HepG2 (cell line): ENCODE measurements around the gene COPE. TPM values are rescaled to one million over a fixed set of nuclear protein-coding genes. Genes with fewer than 3 reads are reported as not detected.
A peak's percentile ranks its signal among the peaks of the same experiment; 100 is the strongest.

Experiments
- ATF7-NPFF ChIP-seq: sonication (generic); formaldehyde crosslinking; IDR thresholded peaks from 2 replicates; pipeline ENCODE4 v1.8.1; 2023; ENCODE audit warnings: mild to moderate bottlenecking, low read depth, missing genetic modification reagents, moderate library complexity
- CEBPG ChIP-seq: IDR thresholded peaks from 2 replicates; pipeline ENCODE4 v1.6.1; 2016
- CHCHD3 ChIP-seq: sonication (generic); formaldehyde crosslinking; IDR thresholded peaks from 2 replicates; pipeline ENCODE4 v1.8.0; 2022; ENCODE audit warnings: mild to moderate bottlenecking, missing genetic modification reagents, moderate library complexity
- DRAP1 ChIP-seq: IDR thresholded peaks from 2 replicates; pipeline ENCODE4 v1.6.1; 2016; ENCODE audit warnings: missing genetic modification reagents, missing compliant biosample characterization
- FOXO1 ChIP-seq: sonication (generic); formaldehyde crosslinking; IDR thresholded peaks from 2 replicates; pipeline ENCODE4 v1.4.0; 2020; ENCODE audit warnings: missing genetic modification reagents
- HIC2 ChIP-seq: sonication (generic); formaldehyde crosslinking; IDR thresholded peaks from 2 replicates; pipeline ENCODE4 v1.9.0; 2022; ENCODE audit warnings: low read depth, missing genetic modification reagents
- HNRNPUL1 ChIP-seq: fragments of 200-400 bp; formaldehyde crosslinking; IDR thresholded peaks from 2 replicates; pipeline ENCODE4 v1.6.1; 2017; ENCODE audit warnings: low read depth, mild to moderate bottlenecking, low read length, moderate library complexity
- ISL2 ChIP-seq: sonication (generic); formaldehyde crosslinking; IDR thresholded peaks from 2 replicates; pipeline ENCODE4 v1.5.0; 2020; ENCODE audit warnings: missing genetic modification reagents
- MAFF ChIP-seq: IDR thresholded peaks from 2 replicates; pipeline ENCODE4 v1.6.1; 2011; ENCODE audit warnings: low read depth, low read length, improper control_type of control experiment
- MBD4 ChIP-seq: IDR thresholded peaks from 2 replicates; pipeline ENCODE4 v1.6.1; 2012; ENCODE audit warnings: low read length, inconsistent platforms, borderline replicate concordance
- MED13 ChIP-seq: sonication (generic); formaldehyde crosslinking; IDR thresholded peaks from 2 replicates; pipeline ENCODE4 v1.5.0; 2020; ENCODE audit warnings: missing genetic modification reagents
- NFATC3 ChIP-seq: sonication (generic); formaldehyde crosslinking; IDR thresholded peaks from 2 replicates; pipeline ENCODE4 v1.5.1; 2020; ENCODE audit warnings: mild to moderate bottlenecking, missing genetic modification reagents
- NPAS2 ChIP-seq: sonication (generic); formaldehyde crosslinking; IDR thresholded peaks from 2 replicates; pipeline ENCODE4 v1.8.0; 2022; ENCODE audit warnings: mild to moderate bottlenecking, missing genetic modification reagents, borderline replicate concordance
- PHF21A ChIP-seq: sonication (generic); formaldehyde crosslinking; IDR thresholded peaks from 2 replicates; pipeline ENCODE4 v1.5.0; 2020; ENCODE audit warnings: mild to moderate bottlenecking, missing genetic modification reagents
- SAP130 ChIP-seq: IDR thresholded peaks from 2 replicates; pipeline ENCODE4 v1.6.1; 2016; ENCODE audit warnings: low read depth
- SMAD9 ChIP-seq: sonication (generic); formaldehyde crosslinking; IDR thresholded peaks from 2 replicates; pipeline ENCODE4 v1.5.1; 2020; ENCODE audit warnings: mild to moderate bottlenecking, missing genetic modification reagents
- SNAI1 ChIP-seq: sonication (generic); formaldehyde crosslinking; IDR thresholded peaks from 2 replicates; pipeline ENCODE4 v1.5.0; 2020; ENCODE audit warnings: mild to moderate bottlenecking, missing genetic modification reagents, borderline replicate concordance
- SP1 ChIP-seq, 2 experiments: fragments of 450-650 bp in 1 of 2; sonication (generic) in 1 of 2; formaldehyde crosslinking in 1 of 2; IDR thresholded peaks; 2 replicates each; pipeline versions ENCODE4 v1.4.0 to v1.6.1; 2016 to 2020; ENCODE audit warnings: missing genetic modification reagents in 1 of 2
- SP4 ChIP-seq: sonication (generic); formaldehyde crosslinking; IDR thresholded peaks from 2 replicates; pipeline ENCODE4 v1.8.1; 2023; ENCODE audit warnings: mild to moderate bottlenecking, missing genetic modification reagents
- SRSF1 ChIP-seq: fragments of 200-400 bp; formaldehyde crosslinking; optimal IDR thresholded peaks from 2 replicates; pipeline ENCODE3; 2017; ENCODE audit warnings: mild to moderate bottlenecking, low read depth, low read length, moderate library complexity
- XRCC5 ChIP-seq: fragments of 200-400 bp; formaldehyde crosslinking; optimal IDR thresholded peaks from 2 replicates; pipeline ENCODE3; 2017; ENCODE audit warnings: mild to moderate bottlenecking, low read length
- ZNF749 ChIP-seq: sonication (generic); formaldehyde crosslinking; IDR thresholded peaks from 2 replicates; pipeline ENCODE4 v1.8.0; 2022; ENCODE audit warnings: mild to moderate bottlenecking, missing genetic modification reagents, moderate library complexity, borderline replicate concordance
- ZNF777 ChIP-seq: sonication (generic); formaldehyde crosslinking; IDR thresholded peaks from 2 replicates; pipeline ENCODE4 v1.4.0; 2020; ENCODE audit warnings: missing genetic modification reagents
- polyA plus RNA-seq, 8 experiments: library from polyadenylated mRNA; depleted of rRNA in 3 of 8; stranded (reverse) in 7 of 8; unstranded in 1 of 8; fragments of >200 nt; fragmentation: Illumina TruSeq in 4 of 8; extraction: Trizol in 4 of 8; gene quantifications; 2 replicates each; pipeline versions ENCODE4 v1.2.1 to v1.2.3, GENCODE V29; 2011 to 2016; ENCODE audit warnings: low read depth in 4 of 8, missing spikeins in 1 of 8, mixed read lengths in 1 of 8; ENCODE audit not compliant: insufficient read depth in 1 of 8
- total RNA-seq, 5 experiments: library from RNA; depleted of rRNA; stranded (reverse); fragments of >200 nt; fragmentation: Illumina TruSeq; extraction: Trizol; gene quantifications; 2 replicates each; pipeline ENCODE4 v1.2.3, GENCODE V29; 2016; ENCODE audit warnings: low read depth in 1 of 5
- TF ChIP-seq, protein P1 (sequence below): sonication (generic); formaldehyde crosslinking; IDR thresholded peaks from 2 replicates; pipeline ENCODE4 v1.5.1; 2020; ENCODE audit warnings: mild to moderate bottlenecking, missing genetic modification reagents, moderate library complexity

Gene COPE
- total and polyA plus RNA-seq, 2 of the 13 experiments (the other 11 are each of a cell fraction or from before 2014, with no cell fraction given) = 189 to 205 TPM

DNA sequence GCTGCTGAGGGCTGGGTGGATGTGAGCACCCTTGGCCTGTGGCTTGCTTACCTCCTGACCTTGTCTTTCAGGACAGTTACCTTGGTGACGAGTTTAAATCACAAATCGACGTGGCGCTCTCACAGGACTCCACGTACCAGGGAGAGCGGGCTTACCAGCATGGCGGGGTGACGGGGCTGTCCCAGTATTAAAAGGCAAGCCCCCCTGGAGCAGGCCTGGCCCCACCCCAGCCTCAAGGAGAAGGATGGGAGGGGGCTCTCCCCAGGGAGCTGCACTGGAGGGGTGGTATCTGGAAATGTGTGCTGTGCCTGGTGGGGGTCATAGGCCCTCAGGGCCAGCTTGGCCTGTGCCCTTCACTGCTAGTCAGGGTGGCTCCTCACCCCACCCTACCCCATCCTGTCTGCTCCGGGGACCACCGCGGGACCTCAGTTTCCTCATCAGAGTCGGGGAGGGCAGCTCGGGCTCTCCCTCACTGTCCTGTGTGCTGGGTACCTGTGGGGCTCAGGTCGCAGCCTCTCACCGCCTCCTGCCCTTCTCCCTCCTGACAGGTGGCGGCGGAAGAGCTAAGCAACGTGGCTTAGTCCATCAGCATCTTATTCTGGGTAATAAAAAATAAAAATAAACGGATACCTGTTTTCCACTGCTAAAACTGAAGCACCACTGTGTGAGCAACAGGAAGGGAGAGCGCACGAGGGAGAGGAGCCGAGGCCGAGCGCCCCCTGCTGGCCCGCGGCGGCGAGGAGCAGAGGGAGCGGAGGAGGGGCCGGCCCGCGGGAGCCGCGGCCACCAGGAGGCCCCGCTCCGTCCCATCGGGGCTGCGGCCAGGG lies 53.0 kb downstream of the COPE start (continued):
- TF ChIP-seq ZNF777 (CRISPR knock-in tag) = no peak
- no peak for TF ChIP-seq SP1 (IDR thresholded peaks at IDR 0.05)
- 0 out of 2 replicates have a peak, but pooled peaks have one; percentile 30 for TF ChIP-seq SP1 (CRISPR knock-in tag; IDR thresholded peaks at IDR 0.05)
- TF ChIP-seq NPAS2 (CRISPR knock-in tag) = no peak
- TF ChIP-seq ATF7-NPFF (CRISPR knock-in tag) = no peak
- no peak for TF ChIP-seq HIC2 (CRISPR knock-in tag)
- TF ChIP-seq XRCC5 = peak; percentile 97
- no peak for TF ChIP-seq FOXO1
- no peak for TF ChIP-seq MAFF
- no peak for TF ChIP-seq SP4
- TF ChIP-seq SNAI1 (CRISPR knock-in tag) = no peak
- TF ChIP-seq CEBPG (CRISPR knock-in tag) = no peak
- TF ChIP-seq NFATC3 (CRISPR knock-in tag) = no peak
- TF ChIP-seq, protein P1, sequence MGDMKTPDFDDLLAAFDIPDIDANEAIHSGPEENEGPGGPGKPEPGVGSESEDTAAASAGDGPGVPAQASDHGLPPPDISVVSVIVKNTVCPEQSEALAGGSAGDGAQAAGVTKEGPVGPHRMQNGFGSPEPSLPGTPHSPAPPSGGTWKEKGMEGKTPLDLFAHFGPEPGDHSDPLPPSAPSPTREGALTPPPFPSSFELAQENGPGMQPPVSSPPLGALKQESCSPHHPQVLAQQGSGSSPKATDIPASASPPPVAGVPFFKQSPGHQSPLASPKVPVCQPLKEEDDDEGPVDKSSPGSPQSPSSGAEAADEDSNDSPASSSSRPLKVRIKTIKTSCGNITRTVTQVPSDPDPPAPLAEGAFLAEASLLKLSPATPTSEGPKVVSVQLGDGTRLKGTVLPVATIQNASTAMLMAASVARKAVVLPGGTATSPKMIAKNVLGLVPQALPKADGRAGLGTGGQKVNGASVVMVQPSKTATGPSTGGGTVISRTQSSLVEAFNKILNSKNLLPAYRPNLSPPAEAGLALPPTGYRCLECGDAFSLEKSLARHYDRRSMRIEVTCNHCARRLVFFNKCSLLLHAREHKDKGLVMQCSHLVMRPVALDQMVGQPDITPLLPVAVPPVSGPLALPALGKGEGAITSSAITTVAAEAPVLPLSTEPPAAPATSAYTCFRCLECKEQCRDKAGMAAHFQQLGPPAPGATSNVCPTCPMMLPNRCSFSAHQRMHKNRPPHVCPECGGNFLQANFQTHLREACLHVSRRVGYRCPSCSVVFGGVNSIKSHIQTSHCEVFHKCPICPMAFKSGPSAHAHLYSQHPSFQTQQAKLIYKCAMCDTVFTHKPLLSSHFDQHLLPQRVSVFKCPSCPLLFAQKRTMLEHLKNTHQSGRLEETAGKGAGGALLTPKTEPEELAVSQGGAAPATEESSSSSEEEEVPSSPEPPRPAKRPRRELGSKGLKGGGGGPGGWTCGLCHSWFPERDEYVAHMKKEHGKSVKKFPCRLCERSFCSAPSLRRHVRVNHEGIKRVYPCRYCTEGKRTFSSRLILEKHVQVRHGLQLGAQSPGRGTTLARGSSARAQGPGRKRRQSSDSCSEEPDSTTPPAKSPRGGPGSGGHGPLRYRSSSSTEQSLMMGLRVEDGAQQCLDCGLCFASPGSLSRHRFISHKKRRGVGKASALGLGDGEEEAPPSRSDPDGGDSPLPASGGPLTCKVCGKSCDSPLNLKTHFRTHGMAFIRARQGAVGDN = peak; percentile 68
- TF ChIP-seq ZNF749 (CRISPR knock-in tag) = no peak
- no peak for TF ChIP-seq MBD4
- TF ChIP-seq SAP130 (CRISPR knock-in tag) = peak; percentile 16; the same call in 1 of the 2 replicates
- TF ChIP-seq MED13 (CRISPR knock-in tag) = no peak
- TF ChIP-seq CHCHD3 = no peak
- no peak for TF ChIP-seq SMAD9 (CRISPR knock-in tag)
- no peak for TF ChIP-seq HNRNPUL1
- no peak for TF ChIP-seq SRSF1
- no peak for TF ChIP-seq PHF21A (CRISPR knock-in tag)
- no peak for TF ChIP-seq ISL2 (CRISPR knock-in tag)
- TF ChIP-seq DRAP1 (CRISPR knock-in tag) = 0 out of 2 replicates have a peak, but pooled peaks have one; percentile 9
